Measurements from ENCODE around the gene LSM11. TPM values are rescaled to one million over a fixed set of nuclear protein-coding genes. Genes with fewer than 3 reads are reported as not detected.
A peak's percentile ranks its signal among the peaks of the same experiment; 100 is the strongest.
"Not testable (repeated sequence)": the region's sequence is repeated elsewhere in the genome, so short reads cannot be mapped to it uniquely, and the experiment has no call there.

Gene LSM11
- total RNA-seq, 1 donor from 2014 or later, result 6.0 TPM

GRCh38 chr5:157718519-157718918 lies 25.0 kb upstream of the LSM11 start:
- Mint-ChIP-seq H3K9me3 (ENCODE audit: unreplicated experiment) (no peaks in the 10 kb centered on the region), H3K27ac (ENCODE audit: unreplicated experiment) (no peak overlapping the region), H3K27me3 (ENCODE audit: unreplicated experiment) (peaks cover 3% of the 10 kb centered on the region), H3K4me3 (ENCODE audit: unreplicated experiment) (no peak overlapping the region), H3K4me1 (ENCODE audit: unreplicated experiment) (peaks cover 3% of the 10 kb centered on the region), H3K36me3 (ENCODE audit: low read depth, unreplicated experiment) (no peaks in the 10 kb centered on the region)
- peak; percentile 57 for TF ChIP-seq CTCF (IDR thresholded peaks at IDR 0.05; ENCODE audit: unreplicated experiment)
- peak; percentile 7 for DNase-seq (ENCODE audit: low spot score)

- H3K27ac Mint-ChIP-seq (ENCODE audit: unreplicated experiment), result no peak overlapping the region
- no peaks in the 10 kb centered on the region for H3K9me3 Mint-ChIP-seq (ENCODE audit: unreplicated experiment)
- DNase-seq (ENCODE audit: low spot score), result no peak
- H3K27me3 Mint-ChIP-seq (ENCODE audit: unreplicated experiment), result peaks cover 3% of the 10 kb centered on the region
- H3K36me3 Mint-ChIP-seq (ENCODE audit: low read depth, unreplicated experiment), result no peaks in the 10 kb centered on the region
- H3K4me1 Mint-ChIP-seq (ENCODE audit: unreplicated experiment), result peaks cover 3% of the 10 kb centered on the region
- H3K4me3 Mint-ChIP-seq (ENCODE audit: unreplicated experiment), result no peak overlapping the region
- TF ChIP-seq CTCF (IDR thresholded peaks at IDR 0.05; ENCODE audit: unreplicated experiment), result no peak
These were observed 24.3 kb upstream of the LSM11 start for GRCh38 chr5:157719245-157719644.

- H3K4me3 Mint-ChIP-seq (ENCODE audit: unreplicated experiment), result no peak overlapping the region
These were observed 22.4 kb upstream of the LSM11 start for GRCh38 chr5:157721159-157721558.

GRCh38 chr5:157722895-157723294 lies 20.6 kb upstream of the LSM11 start:
- H3K27ac Mint-ChIP-seq (ENCODE audit: unreplicated experiment); H3K4me1 Mint-ChIP-seq (ENCODE audit: unreplicated experiment); H3K36me3 Mint-ChIP-seq (ENCODE audit: low read depth, unreplicated experiment); H3K27me3 Mint-ChIP-seq (ENCODE audit: unreplicated experiment); H3K4me3 Mint-ChIP-seq (ENCODE audit: unreplicated experiment); H3K9me3 Mint-ChIP-seq (ENCODE audit: unreplicated experiment); DNase-seq (ENCODE audit: low spot score): not testable (repeated sequence)

More at GRCh38 chr5:157721159-157721558, 22.4 kb upstream of the LSM11 start:
- Mint-ChIP-seq H3K4me1 (ENCODE audit: unreplicated experiment) (peaks cover 3% of the 10 kb centered on the region), H3K36me3 (ENCODE audit: low read depth, unreplicated experiment) (no peaks in the 10 kb centered on the region), H3K27me3 (ENCODE audit: unreplicated experiment) (peaks cover 3% of the 10 kb centered on the region), H3K9me3 (ENCODE audit: unreplicated experiment) (no peaks in the 10 kb centered on the region), H3K27ac (ENCODE audit: unreplicated experiment) (no peak overlapping the region)
- DNase-seq (ENCODE audit: low spot score), result no peak
- TF ChIP-seq CTCF (IDR thresholded peaks at IDR 0.05; ENCODE audit: unreplicated experiment), result no peak

- not testable (repeated sequence) for DNase-seq (ENCODE audit: low spot score); H3K27me3 Mint-ChIP-seq (ENCODE audit: unreplicated experiment); H3K27ac Mint-ChIP-seq (ENCODE audit: unreplicated experiment); H3K4me1 Mint-ChIP-seq (ENCODE audit: unreplicated experiment); H3K4me3 Mint-ChIP-seq (ENCODE audit: unreplicated experiment); H3K36me3 Mint-ChIP-seq (ENCODE audit: low read depth, unreplicated experiment); H3K9me3 Mint-ChIP-seq (ENCODE audit: unreplicated experiment)
These were observed 16.9 kb upstream of the LSM11 start for GRCh38 chr5:157726607-157727006.

- H3K36me3 Mint-ChIP-seq (ENCODE audit: low read depth, unreplicated experiment); H3K27me3 Mint-ChIP-seq (ENCODE audit: unreplicated experiment); DNase-seq (ENCODE audit: low spot score); H3K9me3 Mint-ChIP-seq (ENCODE audit: unreplicated experiment); H3K27ac Mint-ChIP-seq (ENCODE audit: unreplicated experiment); H3K4me3 Mint-ChIP-seq (ENCODE audit: unreplicated experiment): not testable (repeated sequence)
- H3K4me1 Mint-ChIP-seq (ENCODE audit: unreplicated experiment), result peaks cover 10% of the 10 kb centered on the region
These were observed 15.7 kb upstream of the LSM11 start for GRCh38 chr5:157727858-157728257.

GRCh38 chr5:157729858-157730257 lies 13.7 kb upstream of the LSM11 start:
- peaks cover 10% of the 10 kb centered on the region for H3K4me1 Mint-ChIP-seq (ENCODE audit: unreplicated experiment)
- no peak overlapping the region for H3K27ac Mint-ChIP-seq (ENCODE audit: unreplicated experiment)
- no peak for DNase-seq (ENCODE audit: low spot score)
- H3K27me3 Mint-ChIP-seq (ENCODE audit: unreplicated experiment), result peaks cover 6% of the 10 kb centered on the region
- TF ChIP-seq CTCF (IDR thresholded peaks at IDR 0.05; ENCODE audit: unreplicated experiment), result no peak
- no peaks in the 10 kb centered on the region for H3K36me3 Mint-ChIP-seq (ENCODE audit: low read depth, unreplicated experiment)
- no peak overlapping the region for H3K4me3 Mint-ChIP-seq (ENCODE audit: unreplicated experiment)
- no peaks in the 10 kb centered on the region for H3K9me3 Mint-ChIP-seq (ENCODE audit: unreplicated experiment)
